Stimulated activated CD4-positive, alpha-beta T cell treated with anti-CD3 and anti-CD28 coated beads, Interleukin-12 subunit alpha, Interleukin-12 subunit beta, amount 100 ng/mL, for 4 hours (primary cell): Measurements from ENCODE around the gene CDC37.
"Not testable (repeated sequence)": the region's sequence is repeated elsewhere in the genome, so short reads cannot be mapped to it uniquely, and the experiment has no call there.

ENCODE experiments used
- DNase-seq: peaks from one replicate; pipeline ENCODE4 v3.0.0-alpha.2; 2020

Gene CDC37

GRCh38 chr19:10419646-10420443 lies 16.5 kb upstream of the CDC37 start:
- no peak for DNase-seq

GRCh38 chr19:10419200-10419645 lies 15.9 kb upstream of the CDC37 start:
- DNase-seq = no peak

GRCh38 chr19:10418485-10419199 lies 15.3 kb upstream of the CDC37 start:
- DNase-seq = no peak

- DNase-seq = no peak
These were observed 14.8 kb upstream of the CDC37 start for GRCh38 chr19:10418235-10418484.

- DNase-seq = no peak
These were observed 14.3 kb upstream of the CDC37 start for GRCh38 chr19:10417541-10418234.

- DNase-seq = peak; percentile 92
These were observed 13.3 kb upstream of the CDC37 start for GRCh38 chr19:10416380-10417257.

GRCh38 chr19:10416083-10416379 lies 12.7 kb upstream of the CDC37 start:
- no peak for DNase-seq

GRCh38 chr19:10412257-10412977 lies 9.1 kb upstream of the CDC37 start:
- no peak for DNase-seq

- not testable (repeated sequence) for DNase-seq
These were observed 7.9 kb upstream of the CDC37 start for GRCh38 chr19:10411224-10411623.

- DNase-seq = no peak
These were observed 5.4 kb upstream of the CDC37 start for GRCh38 chr19:10408511-10409283.

- no peak for DNase-seq
These were observed 3.8 kb upstream of the CDC37 start for GRCh38 chr19:10407096-10407495.

- no peak for DNase-seq
These were observed 2.8 kb upstream of the CDC37 start for GRCh38 chr19:10406191-10406590.

GRCh38 chr19:10404888-10405820 lies 1.8 kb upstream of the CDC37 start:
- DNase-seq = no peak

- DNase-seq = no peak
These were observed 802 bp downstream of the CDC37 start for GRCh38 chr19:10402441-10403038.

- DNase-seq = no peak
These were observed 3.5 kb downstream of the CDC37 start for GRCh38 chr19:10399878-10400277.

- DNase-seq = not testable (repeated sequence)
These were observed 4.0 kb downstream of the CDC37 start for GRCh38 chr19:10399340-10399739.

GRCh38 chr19:10398819-10399218 lies 4.5 kb downstream of the CDC37 start:
- DNase-seq = no peak

GRCh38 chr19:10395917-10396316 lies 7.4 kb downstream of the CDC37 start:
- no peak for DNase-seq

GRCh38 chr19:10395436-10395835 lies 7.9 kb downstream of the CDC37 start:
- no peak for DNase-seq

GRCh38 chr19:10395003-10395402 lies 8.3 kb downstream of the CDC37 start:
- no peak for DNase-seq
